ENCODE measurements around the gene RNF152. TPM values are rescaled to one million over a fixed set of nuclear protein-coding genes. Genes with fewer than 3 reads are reported as not detected.

The RNF152 gene
- total and polyA plus RNA-seq, 2 of the 4 experiments (the other 2 are of a cell fraction): 7.5 to 18.5 TPM

DNA sequence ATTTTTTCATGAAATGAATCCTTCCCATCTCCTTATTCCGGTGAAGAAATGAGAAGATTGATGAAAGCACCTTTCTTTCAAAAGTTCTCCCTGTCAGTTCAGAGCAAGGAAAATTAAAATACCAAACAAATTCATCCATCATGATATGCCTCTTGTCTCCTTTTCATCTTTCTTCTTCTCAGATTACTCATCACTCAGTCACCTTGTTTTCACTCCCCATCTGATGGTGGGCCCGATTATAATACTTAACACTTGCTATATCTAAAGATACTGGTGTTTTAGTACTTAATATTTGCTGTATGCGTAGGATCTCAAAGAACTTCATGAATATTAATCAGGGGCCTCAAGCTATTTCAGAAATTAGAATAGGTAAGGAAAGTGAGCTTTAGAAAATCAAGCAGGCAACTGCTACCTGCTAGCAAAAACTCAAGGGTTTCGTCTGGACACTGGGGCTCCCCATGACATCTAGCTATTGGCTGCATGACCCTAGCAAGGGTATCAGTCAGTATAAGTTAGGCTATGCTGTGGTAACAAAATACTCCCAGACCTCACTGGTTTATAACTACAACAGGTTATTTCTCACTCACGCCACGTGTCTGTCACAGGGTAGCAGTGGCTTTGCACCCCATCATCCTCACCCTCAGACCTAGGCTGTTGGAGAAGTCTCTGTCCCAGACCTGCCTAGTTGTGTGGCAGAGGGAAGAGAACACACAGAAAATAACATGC, 39.0 kb upstream of the RNF152 start:
- WGBS, 2 experiments (ENCODE audit: extremely low coverage in 2 of 2, insufficient read length in 1 of 2): 80% methylated on average over 1 of the region's 6 CpGs; no CpG with 5 or more reads in 1 of the 2 experiments
- Histone ChIP-seq H3K4me3 (ENCODE audit: insufficient read depth, low read depth, low read length) (no peak overlapping the region), H3K27me3 (ENCODE audit: control insufficient read depth, insufficient read depth, low read length) (no peaks in the 10 kb centered on the region), H3K27ac (ENCODE audit: insufficient read depth, low read length) (no peak overlapping the region), H3K79me1 (ENCODE audit: low read depth in 1 of 2, low read length in 2 of 2) (no peaks in the 10 kb centered on the region), H3K14ac (replicated peaks; ENCODE audit: low read depth, low read length) (no peak overlapping the region), H3K9me1 (ENCODE audit: insufficient read depth, low read length) (no peaks in the 10 kb centered on the region), H2AFZ (replicated peaks; ENCODE audit: low read length, poor library complexity) (no peak overlapping the region), H3K4me2 (ENCODE audit: low read depth, low read length) (no peak overlapping the region), H4K8ac (ENCODE audit: low read depth in 2 of 2, low read length in 2 of 2) (no peak overlapping the region), H2BK15ac (ENCODE audit: low read depth, low read length) (no peak overlapping the region), H3K9ac (ENCODE audit: low read depth, low read length) (no peak overlapping the region), H3K23ac (ENCODE audit: low read depth, low read length) (no peak overlapping the region), H3K9me3 (ENCODE audit: control insufficient read depth, insufficient read depth, low read length) (peaks cover 7% of the 10 kb centered on the region; the same call in 1 of the 2 replicates), H3K36me3 (ENCODE audit: control insufficient read depth, insufficient read depth, low read length) (no peaks in the 10 kb centered on the region), H3K56ac (ENCODE audit: extremely low read depth, insufficient read depth, low read length) (no peak overlapping the region), H3K18ac (ENCODE audit: low read depth, low read length) (no peak overlapping the region), H2BK20ac (ENCODE audit: low read depth, low read length) (no peak overlapping the region), H4K20me1 (ENCODE audit: insufficient read depth, low read length) (no peaks in the 10 kb centered on the region), H3K4me1 (ENCODE audit: control insufficient read depth, insufficient read depth, low read length) (no peaks in the 10 kb centered on the region), H2AK9ac (replicated peaks; ENCODE audit: low read depth, low read length, poor library complexity) (no peak overlapping the region), H2BK120ac (ENCODE audit: low read depth, low read length) (no peak overlapping the region), H4K5ac (ENCODE audit: low read depth, low read length) (no peak overlapping the region), H4K91ac (ENCODE audit: insufficient read depth, low read depth, low read length) (no peak overlapping the region), H3K4ac (ENCODE audit: low read depth, low read length) (no peak overlapping the region), H2BK5ac (ENCODE audit: low read depth, low read length, poor library complexity, severe bottlenecking) (no peak overlapping the region), H2AK5ac (ENCODE audit: low read depth, low read length) (no peak overlapping the region)
- dilution Hi-C loops (cut with HindIII; ENCODE audit: low sequenced_read_pairs, unreplicated experiment) (no loop called here), in situ Hi-C loops (cut with MboI; ENCODE audit: low sequenced_read_pairs) (no loop called here), intact Hi-C loops (cut with micrococcal nuclease) (no loop called here)
- DNase-seq (no peak), ATAC-seq (ENCODE audit: low read depth) (no peak)
- no TSS peak for BruUV-seq (replicated peaks)
- CTCF ChIA-PET: no interaction called here
- POLR2A ChIA-PET (ENCODE audit: unreplicated experiment): no interaction called here
- TF ChIP-seq, protein P1, sequence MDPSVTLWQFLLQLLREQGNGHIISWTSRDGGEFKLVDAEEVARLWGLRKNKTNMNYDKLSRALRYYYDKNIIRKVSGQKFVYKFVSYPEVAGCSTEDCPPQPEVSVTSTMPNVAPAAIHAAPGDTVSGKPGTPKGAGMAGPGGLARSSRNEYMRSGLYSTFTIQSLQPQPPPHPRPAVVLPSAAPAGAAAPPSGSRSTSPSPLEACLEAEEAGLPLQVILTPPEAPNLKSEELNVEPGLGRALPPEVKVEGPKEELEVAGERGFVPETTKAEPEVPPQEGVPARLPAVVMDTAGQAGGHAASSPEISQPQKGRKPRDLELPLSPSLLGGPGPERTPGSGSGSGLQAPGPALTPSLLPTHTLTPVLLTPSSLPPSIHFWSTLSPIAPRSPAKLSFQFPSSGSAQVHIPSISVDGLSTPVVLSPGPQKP (IDR thresholded peaks at IDR 0.05; ENCODE audit: borderline replicate concordance, low read depth, low read length): no peak
- no peak for TF ChIP-seq CHD1 (IDR thresholded peaks at IDR 0.05; ENCODE audit: low read depth, low read length)
- no peak for TF ChIP-seq MXI1 (IDR thresholded peaks at IDR 0.05; ENCODE audit: borderline replicate concordance, low read depth, low read length)
- no peak for TF ChIP-seq CEBPB (IDR thresholded peaks at IDR 0.05; ENCODE audit: low read depth, low read length)
- TF ChIP-seq BHLHE40 (IDR thresholded peaks at IDR 0.05; ENCODE audit: low read depth, low read length): no peak
- TF ChIP-seq, protein P2, sequence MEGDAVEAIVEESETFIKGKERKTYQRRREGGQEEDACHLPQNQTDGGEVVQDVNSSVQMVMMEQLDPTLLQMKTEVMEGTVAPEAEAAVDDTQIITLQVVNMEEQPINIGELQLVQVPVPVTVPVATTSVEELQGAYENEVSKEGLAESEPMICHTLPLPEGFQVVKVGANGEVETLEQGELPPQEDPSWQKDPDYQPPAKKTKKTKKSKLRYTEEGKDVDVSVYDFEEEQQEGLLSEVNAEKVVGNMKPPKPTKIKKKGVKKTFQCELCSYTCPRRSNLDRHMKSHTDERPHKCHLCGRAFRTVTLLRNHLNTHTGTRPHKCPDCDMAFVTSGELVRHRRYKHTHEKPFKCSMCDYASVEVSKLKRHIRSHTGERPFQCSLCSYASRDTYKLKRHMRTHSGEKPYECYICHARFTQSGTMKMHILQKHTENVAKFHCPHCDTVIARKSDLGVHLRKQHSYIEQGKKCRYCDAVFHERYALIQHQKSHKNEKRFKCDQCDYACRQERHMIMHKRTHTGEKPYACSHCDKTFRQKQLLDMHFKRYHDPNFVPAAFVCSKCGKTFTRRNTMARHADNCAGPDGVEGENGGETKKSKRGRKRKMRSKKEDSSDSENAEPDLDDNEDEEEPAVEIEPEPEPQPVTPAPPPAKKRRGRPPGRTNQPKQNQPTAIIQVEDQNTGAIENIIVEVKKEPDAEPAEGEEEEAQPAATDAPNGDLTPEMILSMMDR (conservative IDR thresholded peaks at IDR 0.05; ENCODE audit: low read depth, low read length): no peak
- TF ChIP-seq RCOR1 (IDR thresholded peaks at IDR 0.05; ENCODE audit: insufficient replicate concordance, low read length): no peak
- TF ChIP-seq MAZ (IDR thresholded peaks at IDR 0.05; ENCODE audit: borderline replicate concordance, low read depth, low read length): no peak
- no peak for TF ChIP-seq MAFK (IDR thresholded peaks at IDR 0.05; ENCODE audit: low read depth, low read length)
- TF ChIP-seq NFE2L2 (IDR thresholded peaks at IDR 0.05; ENCODE audit: low read depth, low read length): no peak
- TF ChIP-seq POLR2A (IDR thresholded peaks at IDR 0.05; ENCODE audit: low read depth, low read length): no peak
- no peak for TF ChIP-seq RFX5 (IDR thresholded peaks at IDR 0.05; ENCODE audit: low read depth, low read length)
- no peak for TF ChIP-seq SMC3 (IDR thresholded peaks at IDR 0.05; ENCODE audit: low read depth, low read length)
- no peak for TF ChIP-seq RAD21 (IDR thresholded peaks at IDR 0.05; ENCODE audit: low read length)
- TF ChIP-seq FOS (IDR thresholded peaks at IDR 0.05; ENCODE audit: low read depth, low read length): no peak
- TF ChIP-seq, protein P3, sequence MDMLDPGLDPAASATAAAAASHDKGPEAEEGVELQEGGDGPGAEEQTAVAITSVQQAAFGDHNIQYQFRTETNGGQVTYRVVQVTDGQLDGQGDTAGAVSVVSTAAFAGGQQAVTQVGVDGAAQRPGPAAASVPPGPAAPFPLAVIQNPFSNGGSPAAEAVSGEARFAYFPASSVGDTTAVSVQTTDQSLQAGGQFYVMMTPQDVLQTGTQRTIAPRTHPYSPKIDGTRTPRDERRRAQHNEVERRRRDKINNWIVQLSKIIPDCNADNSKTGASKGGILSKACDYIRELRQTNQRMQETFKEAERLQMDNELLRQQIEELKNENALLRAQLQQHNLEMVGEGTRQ (IDR thresholded peaks at IDR 0.05; ENCODE audit: low read depth, low read length): no peak

Data from IMR-90 (cell line).